Kidney capillary endothelial cell (primary cell): Measurements from ENCODE around the gene RPL18A.

Source experiments
- DNase-seq: peaks from one replicate; pipeline ENCODE4 v3.0.0-alpha.2; 2018; ENCODE audit warnings: low spot score

RPL18A gene

DNA sequence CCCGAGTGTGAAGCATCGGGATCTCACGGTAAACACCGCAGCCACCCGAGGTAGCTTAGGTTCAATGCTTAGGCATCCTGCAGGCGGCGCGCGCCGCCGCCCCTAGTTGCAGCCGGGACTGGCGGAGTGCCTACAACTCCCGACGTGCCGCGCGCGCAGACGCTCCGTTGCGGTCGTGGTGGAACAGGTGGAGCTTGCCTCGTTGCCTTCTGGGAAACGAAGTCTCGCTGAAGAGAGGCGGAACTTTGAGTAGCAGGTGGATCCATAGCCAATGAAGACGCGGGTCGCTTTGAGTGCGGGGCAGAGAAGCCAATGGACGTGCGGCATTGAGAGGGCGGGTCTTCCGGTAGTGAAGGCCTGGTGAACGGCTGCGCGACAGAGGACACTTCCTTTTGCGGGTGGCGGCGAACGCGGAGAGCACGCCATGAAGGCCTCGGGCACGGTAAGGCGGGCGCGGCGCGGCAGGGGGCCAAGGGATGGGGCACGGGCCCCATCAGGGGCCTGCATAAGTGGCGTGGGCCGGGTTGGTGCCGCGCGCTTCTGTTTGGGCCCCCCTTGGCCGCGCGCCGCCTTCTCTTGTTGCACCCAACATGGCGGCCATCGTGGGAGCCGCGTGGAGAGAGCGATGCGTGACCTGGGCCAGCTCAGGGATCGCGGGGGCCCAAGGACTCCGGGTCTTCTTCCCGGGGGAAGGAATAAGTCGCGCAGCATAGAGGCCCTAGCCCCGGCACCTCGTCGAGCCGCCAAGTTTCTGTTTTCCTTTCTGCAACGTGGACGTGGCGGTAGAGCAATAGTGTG, at the start of gene RPL18A:
TSS of gene RPL18A (plus strand) at position 378 of the 798 bp plus-strand sequence. CDS start at position 425, 47 bp downstream.
- peak; percentile 99 for DNase-seq

DNA sequence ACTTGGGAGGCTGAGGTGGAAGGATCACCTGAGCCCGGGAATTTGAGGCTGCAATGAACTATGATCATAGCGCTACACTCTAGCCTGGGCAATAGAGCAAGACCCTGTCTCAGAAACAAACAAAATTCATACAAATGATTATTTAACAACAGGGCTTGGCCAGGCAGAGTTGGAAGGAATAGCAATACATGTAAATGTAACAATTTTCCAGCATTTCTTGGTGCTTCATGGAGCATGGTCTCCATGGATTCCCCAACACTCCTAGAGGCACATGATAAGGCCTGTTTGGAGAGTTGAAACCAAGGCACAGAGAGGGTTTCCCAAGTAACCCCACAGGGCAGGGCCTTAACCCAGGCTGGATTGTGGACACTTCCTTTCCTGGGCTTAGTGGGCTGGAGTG, 48.6 kb upstream of the RPL18A start:
- no peak for DNase-seq

DNA sequence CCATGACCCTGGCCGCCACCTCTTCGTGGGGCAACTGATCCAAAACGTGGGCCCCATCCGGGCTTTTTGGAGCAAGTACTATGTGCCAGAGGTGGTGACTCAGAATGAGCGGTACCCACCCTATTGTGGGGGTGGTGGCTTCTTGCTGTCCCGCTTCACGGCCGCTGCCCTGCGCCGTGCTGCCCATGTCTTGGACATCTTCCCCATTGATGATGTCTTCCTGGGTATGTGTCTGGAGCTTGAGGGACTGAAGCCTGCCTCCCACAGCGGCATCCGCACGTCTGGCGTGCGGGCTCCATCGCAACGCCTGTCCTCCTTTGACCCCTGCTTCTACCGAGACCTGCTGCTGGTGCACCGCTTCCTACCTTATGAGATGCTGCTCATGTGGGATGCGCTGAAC, 48.0 kb upstream of the RPL18A start:
- DNase-seq = no peak

DNA sequence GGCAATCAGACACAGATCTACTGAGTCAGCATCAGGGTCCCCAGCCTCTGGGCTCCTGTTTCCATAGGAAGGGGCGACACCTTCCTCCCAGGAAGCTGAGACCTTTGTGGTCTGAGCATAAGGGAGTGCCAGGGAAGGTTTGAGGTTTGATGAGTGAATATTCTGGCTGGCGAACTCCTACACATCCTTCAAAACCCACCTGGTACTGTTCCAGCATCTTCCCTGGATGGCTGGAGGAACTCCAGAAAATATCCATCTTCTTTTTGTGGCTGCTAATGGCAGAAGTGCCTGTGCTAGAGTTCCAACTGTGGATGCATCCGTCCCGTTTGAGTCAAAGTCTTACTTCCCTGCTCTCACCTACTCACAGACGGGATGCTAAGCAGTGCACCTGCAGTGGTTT, 47.6 kb upstream of the RPL18A start:
- no peak for DNase-seq

DNA sequence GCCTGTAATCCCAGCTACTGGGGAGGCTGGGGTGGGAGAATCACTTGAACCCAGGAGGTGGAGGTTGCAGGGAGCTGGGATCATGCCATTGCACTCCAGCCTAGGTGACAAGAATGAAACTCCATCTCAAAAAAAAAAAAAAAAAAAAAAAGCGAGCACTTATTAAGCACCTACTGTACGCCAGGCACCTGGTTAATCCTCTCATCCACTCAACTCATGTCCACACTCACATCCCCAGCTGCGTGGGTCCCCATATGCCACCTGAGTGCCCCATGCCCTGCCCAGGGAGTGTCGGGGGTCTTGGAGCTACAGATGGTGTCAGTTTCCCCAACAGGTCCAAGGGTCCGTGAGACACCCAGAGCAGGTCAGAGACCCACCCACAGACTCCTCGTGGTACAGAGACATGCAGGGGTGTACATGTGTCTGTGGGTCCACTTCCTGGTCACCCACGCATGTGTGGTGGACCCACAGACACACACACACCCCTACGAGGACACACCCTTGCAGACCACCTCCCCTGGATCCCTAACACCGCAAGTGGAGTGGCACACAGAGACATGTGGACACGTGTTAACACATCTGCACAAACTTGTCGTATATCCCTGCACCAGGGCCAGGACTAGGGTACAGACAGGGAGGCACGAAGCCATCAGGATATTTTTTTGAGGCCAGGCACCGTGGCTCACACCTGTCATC, 41.9 kb upstream of the RPL18A start:
- no peak for DNase-seq

DNA sequence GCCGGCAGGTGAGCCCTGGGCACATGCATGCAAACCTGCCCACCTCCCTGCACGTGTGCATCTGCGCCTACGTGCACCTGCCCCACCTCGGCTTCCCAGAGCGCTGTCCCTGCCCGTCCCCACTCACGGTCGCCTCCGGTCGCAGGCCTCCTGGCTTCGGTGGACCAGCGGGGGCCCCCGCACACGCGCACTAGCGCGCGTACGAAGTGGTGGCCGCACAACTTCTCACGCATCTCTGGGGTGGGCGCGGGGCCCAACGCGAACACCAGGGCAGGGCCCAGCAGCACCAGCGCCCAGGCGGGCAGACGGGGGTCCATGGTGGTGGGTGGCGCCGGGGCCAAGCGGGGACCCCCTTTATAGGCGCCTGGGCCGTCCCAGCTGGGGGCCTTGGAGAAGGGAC, 38.5 kb upstream of the RPL18A start, which contains the start of gene INSL3:
TSS of gene INSL3 (minus strand) at position 330 of the 400 bp plus-strand sequence. CDS start at position 317, 13 bp downstream.
- DNase-seq = no peak

DNA sequence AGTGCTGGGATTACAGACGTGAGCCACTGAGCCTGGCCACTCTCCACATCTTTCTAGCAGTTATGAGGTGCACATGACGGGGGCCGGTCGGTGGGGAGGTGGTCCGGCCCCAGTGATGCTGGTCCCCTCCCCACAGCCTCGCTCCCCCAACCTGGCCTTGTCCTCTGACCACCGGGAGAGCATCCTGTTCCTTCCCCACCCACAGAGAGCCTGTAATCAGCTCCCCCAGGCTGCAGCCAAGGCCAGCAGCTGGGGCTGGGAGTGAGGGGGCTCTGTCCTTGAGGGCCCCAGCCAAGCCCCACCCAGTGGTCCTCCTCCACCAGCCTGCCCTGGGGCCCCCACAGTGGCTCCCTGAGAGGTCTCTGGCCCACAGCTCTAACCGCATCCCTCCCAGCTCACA, 35.4 kb upstream of the RPL18A start:
- DNase-seq = no peak

DNA sequence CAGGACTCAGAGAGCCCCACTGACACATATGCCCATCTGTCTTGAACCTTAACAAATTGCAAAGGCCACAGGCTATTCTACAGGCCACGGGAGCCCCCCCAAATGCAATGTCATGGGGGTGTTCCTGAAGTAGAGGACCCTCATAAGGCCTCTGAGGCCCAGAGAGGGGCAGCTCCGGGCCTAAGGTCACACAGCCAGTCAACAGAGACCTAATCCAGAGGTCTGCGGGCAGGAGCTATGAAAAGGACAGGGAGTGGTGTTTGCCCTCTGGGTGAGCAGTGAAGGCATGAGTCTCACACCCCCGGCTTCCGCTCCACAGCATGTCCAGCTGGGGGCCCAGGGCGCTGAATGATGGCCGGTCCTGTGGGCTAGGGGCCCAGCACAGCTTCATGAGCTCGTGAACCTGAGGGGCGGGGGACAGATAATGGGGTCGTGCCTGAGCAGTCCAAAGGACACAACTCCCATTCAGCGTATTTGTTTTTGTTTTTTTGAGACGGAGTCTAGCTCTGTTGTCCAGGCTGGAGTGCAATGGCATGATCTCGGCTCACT, 33.1 kb upstream of the RPL18A start:
- DNase-seq = no peak

DNA sequence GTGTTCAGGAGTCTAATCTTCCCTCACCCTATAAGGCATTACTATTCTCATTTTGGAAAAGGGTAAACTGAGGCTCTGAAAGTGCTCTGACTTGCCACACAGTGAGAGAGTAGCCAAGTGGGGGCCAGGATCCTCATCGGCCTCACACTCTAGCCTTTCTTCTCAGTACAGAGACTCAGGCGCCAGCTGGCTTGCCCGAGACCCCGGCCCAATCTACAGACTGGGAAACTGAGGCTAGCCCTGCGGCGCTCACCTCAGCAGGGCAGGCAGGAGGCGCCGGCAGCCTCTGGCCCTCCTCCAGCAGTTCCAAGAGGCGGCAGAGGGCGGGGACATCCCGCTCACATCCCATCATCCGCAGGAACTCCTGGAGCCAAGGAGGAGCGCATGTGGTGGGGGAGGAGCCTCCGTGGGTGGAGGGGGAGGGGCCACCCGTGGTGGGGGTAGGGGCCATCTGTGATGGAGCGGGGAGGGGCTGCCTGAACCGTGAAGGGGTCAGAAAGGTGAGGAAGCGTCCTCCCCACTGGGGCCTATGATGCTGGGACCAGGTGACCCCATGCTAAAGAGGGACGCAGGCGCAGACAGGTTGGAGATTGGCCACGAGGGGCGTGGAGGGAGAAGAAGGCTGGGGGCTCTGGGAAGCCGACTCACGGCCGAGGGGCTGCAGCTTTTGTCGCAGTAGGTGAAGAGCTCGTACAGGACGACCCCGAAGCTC, 29.7 kb upstream of the RPL18A start:
- peak; percentile 13 for DNase-seq

DNA sequence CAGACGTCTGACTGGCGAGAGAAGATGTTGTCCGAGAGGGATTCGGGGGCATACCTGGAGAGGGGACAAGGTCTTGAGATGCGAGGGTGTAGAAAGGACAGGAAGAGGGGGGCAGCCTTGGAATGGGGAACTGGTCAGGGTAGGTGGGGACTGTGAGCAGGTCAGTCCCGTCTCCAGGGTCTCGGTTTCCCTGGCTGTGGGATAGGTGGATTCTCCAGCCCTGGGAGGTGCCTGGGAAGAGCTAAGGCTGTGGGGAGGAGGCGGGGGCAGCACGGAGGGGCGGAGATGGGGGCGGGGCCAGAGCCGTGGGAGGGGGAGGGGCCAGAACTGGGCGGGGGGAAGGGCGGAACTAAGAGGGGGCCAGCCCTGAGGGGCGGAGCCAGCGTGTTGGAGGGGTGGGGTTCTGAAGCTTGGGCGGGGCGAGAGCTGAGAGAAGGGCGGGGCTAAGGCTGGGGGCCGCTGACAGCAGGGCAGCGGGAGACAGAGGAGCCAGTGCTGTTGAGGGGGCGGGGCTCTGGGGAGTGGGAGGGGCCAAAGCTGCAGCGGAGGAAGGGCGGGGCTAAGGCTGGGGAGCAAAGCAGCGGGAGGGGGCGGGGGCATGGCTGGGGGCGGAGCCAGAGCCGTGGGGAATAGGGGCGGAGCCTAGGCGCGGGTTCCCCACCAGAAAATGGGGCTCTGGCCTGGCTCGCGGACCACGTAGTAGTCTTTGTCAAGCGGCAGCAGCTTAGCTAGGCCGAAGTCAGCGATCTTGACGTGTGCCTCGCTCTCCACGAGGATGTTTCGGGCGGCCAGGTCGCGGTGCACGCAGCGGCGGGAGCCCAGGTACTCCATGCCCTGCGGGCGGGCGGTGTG, 28.9 kb upstream of the RPL18A start:
- DNase-seq = peak; percentile 43

DNA sequence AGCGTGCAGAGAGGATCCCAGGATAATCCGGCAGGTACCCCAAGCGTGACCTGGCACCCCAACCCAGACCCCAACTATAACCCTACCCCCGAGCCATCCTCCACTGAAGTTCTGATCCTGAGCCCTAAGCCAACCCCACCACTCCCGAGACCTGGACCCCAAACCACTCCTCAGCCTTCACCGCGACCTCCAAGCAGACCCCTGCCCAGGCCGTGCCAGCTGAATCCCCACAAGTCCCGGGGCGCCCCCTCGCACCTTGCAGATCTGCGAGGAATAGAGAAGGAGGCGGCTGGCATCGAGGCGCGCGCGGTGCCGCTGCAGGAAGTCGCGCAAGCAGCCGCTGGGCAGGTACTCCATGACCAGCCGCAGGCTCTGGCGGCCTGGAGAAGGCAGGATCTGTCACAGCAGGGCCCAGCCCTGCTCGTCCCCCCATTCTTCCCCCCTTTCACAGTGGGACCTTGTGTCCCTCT, 28.3 kb upstream of the RPL18A start:
- DNase-seq = no peak

DNA sequence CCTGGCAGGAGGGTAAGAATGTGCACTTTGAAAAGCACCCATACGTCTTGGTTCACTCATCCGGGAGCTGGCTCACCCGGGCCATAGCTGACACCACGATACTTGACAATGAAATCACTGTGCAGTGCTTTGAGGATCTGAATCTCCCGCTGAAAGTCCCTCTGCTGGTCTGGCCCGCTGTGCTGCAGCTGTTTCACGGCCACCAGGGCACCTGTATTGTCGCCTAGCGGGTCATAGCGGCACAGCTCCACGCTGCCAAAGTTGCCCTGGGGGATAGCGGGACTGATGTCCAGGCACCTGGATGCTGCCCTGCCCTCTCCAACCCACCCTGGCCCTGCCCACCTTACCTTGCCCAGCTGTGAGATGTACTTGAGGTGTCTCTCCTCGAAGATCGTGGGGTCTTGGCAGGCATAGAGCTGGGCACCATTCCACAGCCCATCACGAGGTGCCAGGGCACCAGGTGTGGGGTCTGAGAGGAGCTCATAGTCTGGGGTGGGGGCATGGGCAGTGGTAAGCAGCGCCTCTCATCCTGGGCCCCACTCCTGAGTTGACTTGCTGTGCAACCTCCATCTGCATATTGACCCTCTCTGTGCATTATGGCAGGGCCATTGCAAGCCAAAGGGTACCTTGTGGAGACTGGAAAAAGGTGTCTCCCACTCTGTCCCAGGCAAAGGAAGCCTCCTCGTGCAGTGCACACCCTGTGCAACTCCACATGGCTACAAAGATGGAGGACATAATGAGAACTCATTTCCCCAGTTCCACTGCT, 27.1 kb upstream of the RPL18A start:
- no peak for DNase-seq

DNA sequence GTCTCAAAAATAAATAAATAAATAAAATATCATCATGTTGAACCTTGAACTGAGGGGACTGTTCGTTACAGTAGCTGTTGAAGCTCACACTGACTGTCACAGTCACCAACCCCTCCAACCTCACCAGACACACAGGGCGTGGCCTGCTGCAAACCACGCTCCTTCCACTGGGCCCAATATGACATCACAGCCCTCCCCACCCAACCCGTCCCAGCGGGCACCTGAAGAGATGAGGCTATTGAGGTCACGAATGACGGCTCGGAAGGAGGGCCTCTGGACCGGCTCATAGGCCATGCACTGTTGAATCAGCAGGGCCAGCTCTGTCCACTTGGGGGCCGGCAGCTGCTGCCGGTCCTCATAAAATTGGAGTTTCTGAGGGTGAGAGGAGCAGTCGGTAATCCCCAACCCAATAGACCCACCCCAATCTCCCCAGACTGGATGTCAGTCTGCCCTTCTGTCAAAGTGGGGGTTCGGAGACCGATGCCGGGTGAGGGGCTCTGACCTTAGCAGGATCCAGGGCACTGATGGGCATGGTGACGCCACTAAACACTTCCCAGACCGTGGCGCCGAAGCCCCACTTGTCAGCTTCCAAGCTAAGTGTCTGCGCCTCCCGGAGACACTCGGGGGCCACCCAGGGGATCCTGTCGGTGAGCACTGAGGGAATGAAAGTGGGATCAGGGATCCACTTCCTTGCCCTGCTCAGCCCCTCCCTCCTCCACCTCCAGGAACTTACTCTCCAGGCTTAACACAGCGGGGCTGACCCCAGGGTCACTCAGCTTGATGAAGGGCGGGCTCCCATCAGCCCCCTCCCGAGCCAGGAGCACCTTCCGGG, 25.1 kb upstream of the RPL18A start:
- no peak for DNase-seq

DNA sequence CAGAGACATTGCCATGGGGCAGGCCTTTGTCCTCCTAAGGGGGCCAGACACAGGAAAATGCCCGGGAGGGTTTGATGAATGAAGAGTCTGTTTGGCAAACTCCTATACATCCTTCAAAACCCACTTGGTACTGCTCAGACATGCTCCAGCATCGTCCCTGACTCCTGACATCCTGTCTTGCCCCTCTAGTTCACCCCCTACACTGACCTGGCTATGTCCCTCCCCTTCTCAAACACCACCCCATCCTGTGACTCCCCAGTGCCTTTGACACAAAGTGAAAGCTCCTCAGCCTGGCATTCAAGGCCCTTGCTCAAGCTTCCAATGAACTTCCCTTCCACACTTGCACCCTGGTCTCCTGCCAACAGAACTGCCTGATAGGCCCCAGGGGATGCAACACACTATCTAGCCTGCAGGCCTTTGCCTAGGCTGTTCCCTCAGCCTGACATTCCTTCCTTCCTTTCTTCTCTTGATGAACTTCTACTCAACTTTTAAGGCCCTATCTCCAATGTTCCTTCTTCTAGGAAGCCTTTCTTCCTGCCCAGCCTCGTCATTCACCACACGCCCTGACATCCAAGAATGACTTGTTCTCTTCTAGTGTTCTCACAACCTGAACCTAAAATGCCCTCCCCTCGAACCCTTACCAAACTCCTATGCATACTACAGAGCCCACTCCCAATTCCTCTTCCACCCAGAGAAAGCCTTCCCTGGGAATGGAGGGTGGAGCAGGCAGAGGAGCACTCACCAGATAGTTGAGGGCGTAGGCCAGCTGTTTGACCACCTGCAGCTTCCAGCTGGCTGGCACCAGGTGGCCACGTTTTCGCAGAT, 24.3 kb upstream of the RPL18A start:
- no peak for DNase-seq

DNA sequence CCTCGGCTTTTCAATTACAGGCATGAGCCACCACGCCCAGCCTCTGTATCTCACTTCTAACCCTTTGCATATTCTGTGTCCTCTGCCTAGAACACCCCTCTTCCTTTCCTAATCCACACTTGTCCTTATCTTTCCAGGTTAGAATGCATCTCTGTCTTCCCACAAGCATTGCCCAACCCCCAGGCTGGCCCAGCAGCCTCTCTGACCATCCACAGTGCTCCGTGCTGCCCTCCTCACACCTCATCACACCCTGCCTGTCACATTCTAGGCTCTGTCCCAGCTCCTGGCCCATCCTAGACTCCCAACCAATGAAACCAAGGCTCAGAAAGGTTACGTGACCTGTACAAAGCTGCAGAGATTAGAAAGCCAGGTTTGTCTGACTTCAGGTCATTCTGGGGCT, 23.2 kb upstream of the RPL18A start:
- no peak for DNase-seq

DNA sequence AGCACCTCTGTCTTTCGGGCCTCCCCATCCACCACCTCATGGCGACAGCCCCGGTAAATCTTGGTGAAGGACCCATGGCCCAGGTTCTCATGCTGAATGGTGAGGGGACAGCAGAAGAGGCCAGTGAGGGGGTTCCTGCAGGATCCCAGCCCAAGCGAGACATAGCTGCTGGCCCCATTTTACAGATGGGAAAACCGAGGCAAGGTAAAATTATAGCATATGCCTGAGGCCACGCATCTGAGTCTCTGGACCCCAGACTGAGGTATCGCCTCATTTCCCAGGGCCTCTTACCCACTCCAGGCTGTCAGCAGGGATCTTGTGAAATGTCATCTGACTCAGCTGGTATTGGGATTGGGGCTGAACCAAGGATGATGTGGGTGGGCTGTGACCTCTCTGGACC, 21.7 kb upstream of the RPL18A start:
- no peak for DNase-seq

DNA sequence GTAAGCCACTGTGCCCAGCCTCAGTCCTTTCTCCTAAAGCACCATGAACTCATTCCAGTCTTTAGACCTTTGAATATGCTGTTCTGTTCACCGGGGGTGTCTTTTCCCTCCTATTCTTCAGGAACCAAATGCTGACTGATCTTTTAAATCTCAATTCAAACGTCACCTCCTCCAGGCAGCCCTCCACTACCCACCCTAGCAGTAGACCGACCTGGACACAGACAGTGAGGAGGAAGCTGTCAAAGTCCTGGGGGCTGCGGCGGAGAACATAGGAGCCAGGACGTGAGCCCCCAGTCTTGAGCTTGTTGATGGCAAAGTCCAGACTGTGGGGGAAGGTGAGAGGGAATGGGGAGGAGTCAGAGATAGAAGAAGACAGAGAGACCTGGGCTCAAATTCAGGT, 19.7 kb upstream of the RPL18A start:
- DNase-seq = no peak

DNA sequence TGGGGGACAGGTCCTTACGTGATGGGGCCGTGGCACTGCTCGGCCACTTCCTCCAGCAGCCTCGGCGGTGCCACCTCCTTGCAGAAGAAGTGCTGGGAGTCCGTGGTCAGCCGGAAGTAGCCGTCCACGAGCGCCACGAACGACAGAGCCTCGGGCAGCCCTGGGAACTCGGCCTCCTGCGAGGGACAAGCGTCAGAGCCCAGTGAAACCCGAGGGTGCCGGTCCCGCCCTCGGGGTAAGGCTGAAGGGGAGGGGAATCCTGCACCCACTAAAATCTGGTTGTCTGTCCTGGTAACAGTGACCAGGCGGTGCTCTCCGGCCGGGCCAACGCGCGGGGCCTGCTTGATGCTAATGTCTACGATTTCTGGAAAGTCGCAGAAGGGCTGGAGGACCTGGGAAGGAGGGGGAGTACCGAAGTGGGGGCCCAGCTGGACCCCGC, 18.3 kb upstream of the RPL18A start:
- DNase-seq = no peak
